PC-9 (cell line): ENCODE results near the gene NOLC1. TPM values are rescaled to one million over a fixed set of nuclear protein-coding genes. Genes with fewer than 3 reads are reported as not detected.

Experiments used
- BruUV-seq: library from RNA; stranded (reverse); fragments of 400-500 nt; replicated peaks from 2 replicates; lab custom pipeline; 2021; lab: Mats Ljungman, UMichigan
- CTCF ChIA-PET: fragments of 300-600 bp; sonication (Branson Sonifier 250); formaldehyde crosslinking; loops from one replicate; lab custom pipeline; 2022; ENCODE audit warnings: antibody characterized with exemption; lab: Charles Lee
- POLR2A ChIA-PET: fragments of 300-600 bp; sonication (Branson Sonifier 250); formaldehyde crosslinking; loops from one replicate; lab custom pipeline; 2022; ENCODE audit warnings: antibody characterized with exemption; ENCODE audit not compliant: unreplicated experiment; lab: Charles Lee
- DNase-seq, 2 experiments: peaks; one replicate each; pipeline versions ENCODE4 v3.0.0 to v3.0.0-alpha.2; 2015 to 2022; ENCODE audit warnings: mixed read lengths in 1 of 2
- H2AFZ ChIP-seq: fragments of 200-600 bp; sonication (generic); 2 replicates; pipeline ENCODE4 v1.8.1; 2017; ENCODE audit warnings: antibody characterized with exemption
- H3F3A ChIP-seq: fragments of 200-600 bp; sonication (generic); 2 replicates; pipeline ENCODE4 v1.8.1; 2017; ENCODE audit warnings: antibody characterized with exemption, mild to moderate bottlenecking, low read depth; ENCODE audit not compliant: insufficient read depth
- H3K27ac ChIP-seq: fragments of 200-600 bp; sonication (generic); 2 replicates; pipeline ENCODE4 v1.6.1; 2016; ENCODE audit warnings: mixed run types
- H3K27me3 ChIP-seq: fragments of 200-600 bp; sonication (generic); 2 replicates; pipeline ENCODE4 v1.6.1; 2016; ENCODE audit warnings: low read depth, mixed run types; ENCODE audit not compliant: insufficient read depth
- H3K36me3 ChIP-seq: fragments of 200-600 bp; sonication (generic); 2 replicates; pipeline ENCODE4 v1.6.1; 2016; ENCODE audit warnings: low read depth, mixed run types
- H3K4me1 ChIP-seq: fragments of 200-600 bp; sonication (generic); replicated peaks from 2 replicates; pipeline ENCODE4 v1.6.1; 2016; ENCODE audit warnings: mixed run types; ENCODE audit not compliant: insufficient read depth
- H3K4me2 ChIP-seq: fragments of 200-600 bp; sonication (generic); 2 replicates; pipeline ENCODE4 v1.6.1; 2017; ENCODE audit warnings: mixed run types
- H3K4me3 ChIP-seq: fragments of 200-600 bp; sonication (generic); 2 replicates; pipeline ENCODE4 v1.6.1; 2016; ENCODE audit warnings: mixed run types
- H3K79me2 ChIP-seq: fragments of 200-600 bp; sonication (generic); 2 replicates; pipeline ENCODE4 v1.6.1; 2017; ENCODE audit warnings: low read depth, mixed run types
- H3K9me2 ChIP-seq: fragments of 200-600 bp; sonication (generic); 2 replicates; pipeline ENCODE4 v1.8.1; 2017; ENCODE audit warnings: mild to moderate bottlenecking; ENCODE audit not compliant: insufficient read depth
- H3K9me3 ChIP-seq: fragments of 200-600 bp; sonication (generic); 2 replicates; pipeline ENCODE4 v1.8.1; 2016; ENCODE audit warnings: low read depth; ENCODE audit not compliant: insufficient read depth
- H4K20me1 ChIP-seq: fragments of 200-600 bp; sonication (generic); 2 replicates; pipeline ENCODE4 v1.8.1; 2017; ENCODE audit not compliant: insufficient read depth
- EZH2 ChIP-seq: fragments of 200-600 bp; sonication (generic); IDR thresholded peaks from 2 replicates; pipeline ENCODE4 v1.8.0; 2017; ENCODE audit warnings: antibody characterized with exemption, low read depth
- intact Hi-C: fragments of 100-400 bp; cut with micrococcal nuclease; formaldehyde crosslinking; loops from one replicate; pipeline ENCODE4 v1.10.0; 2022; ENCODE audit not compliant: unreplicated experiment
- total RNA-seq: library from RNA; stranded (reverse); gene quantifications from 2 replicates; pipeline ENCODE4 v1.2.3, GENCODE V29; 2021
- TF ChIP-seq, protein P1 (sequence below): fragments of 200-600 bp; sonication (generic); conservative IDR thresholded peaks from 2 replicates; pipeline ENCODE4 v1.6.1; 2017; ENCODE audit warnings: mixed run types, antibody characterized with exemption, mild to moderate bottlenecking, moderate library complexity

The NOLC1 gene
- total RNA-seq, 1 experiment from 2014 or later = 59.5 TPM

DNA sequence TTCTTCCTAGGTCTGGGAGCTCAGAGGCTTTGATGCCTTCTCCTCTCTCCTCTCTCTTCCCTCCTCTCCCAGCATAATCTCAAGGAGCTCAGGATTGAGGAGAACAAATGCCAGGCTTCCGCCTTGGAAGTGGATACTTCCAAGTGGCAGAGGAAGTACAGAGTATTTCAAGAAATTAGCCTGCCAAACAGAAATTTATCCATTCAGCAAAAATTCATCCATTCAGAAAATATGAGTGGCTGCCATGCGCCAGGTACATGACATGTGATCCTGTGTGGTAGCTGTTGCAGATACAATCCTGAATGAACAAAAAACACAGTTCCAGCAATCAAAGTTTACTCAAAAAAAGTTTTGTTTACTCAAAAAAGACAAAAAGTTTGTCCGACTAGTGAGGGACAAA is 18.4 kb downstream of the NOLC1 start:
- no peaks in the 10 kb centered on the region for H4K20me1 ChIP-seq
- no TSS peak for BruUV-seq
- intact Hi-C loops = no loop called here
- no peaks in the 10 kb centered on the region for H3K4me1 ChIP-seq
- H3K36me3 ChIP-seq = no peaks in the 10 kb centered on the region
- ChIA-PET POLR2A (no interaction called here), CTCF (no interaction called here)
- H3K4me2 ChIP-seq = no peak overlapping the region
- no peaks in the 10 kb centered on the region for H3K27me3 ChIP-seq
- H3K9me3 ChIP-seq = no peaks in the 10 kb centered on the region
- H3K79me2 ChIP-seq = no peaks in the 10 kb centered on the region
- H3K9me2 ChIP-seq = no peaks in the 10 kb centered on the region
- DNase-seq = no peak
- TF ChIP-seq, protein P1, sequence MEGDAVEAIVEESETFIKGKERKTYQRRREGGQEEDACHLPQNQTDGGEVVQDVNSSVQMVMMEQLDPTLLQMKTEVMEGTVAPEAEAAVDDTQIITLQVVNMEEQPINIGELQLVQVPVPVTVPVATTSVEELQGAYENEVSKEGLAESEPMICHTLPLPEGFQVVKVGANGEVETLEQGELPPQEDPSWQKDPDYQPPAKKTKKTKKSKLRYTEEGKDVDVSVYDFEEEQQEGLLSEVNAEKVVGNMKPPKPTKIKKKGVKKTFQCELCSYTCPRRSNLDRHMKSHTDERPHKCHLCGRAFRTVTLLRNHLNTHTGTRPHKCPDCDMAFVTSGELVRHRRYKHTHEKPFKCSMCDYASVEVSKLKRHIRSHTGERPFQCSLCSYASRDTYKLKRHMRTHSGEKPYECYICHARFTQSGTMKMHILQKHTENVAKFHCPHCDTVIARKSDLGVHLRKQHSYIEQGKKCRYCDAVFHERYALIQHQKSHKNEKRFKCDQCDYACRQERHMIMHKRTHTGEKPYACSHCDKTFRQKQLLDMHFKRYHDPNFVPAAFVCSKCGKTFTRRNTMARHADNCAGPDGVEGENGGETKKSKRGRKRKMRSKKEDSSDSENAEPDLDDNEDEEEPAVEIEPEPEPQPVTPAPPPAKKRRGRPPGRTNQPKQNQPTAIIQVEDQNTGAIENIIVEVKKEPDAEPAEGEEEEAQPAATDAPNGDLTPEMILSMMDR = no peak
- TF ChIP-seq EZH2 = no peak
- no peak overlapping the region for H3K4me3 ChIP-seq
- H3K27ac ChIP-seq = no peak overlapping the region
- H2AFZ ChIP-seq = no peak overlapping the region
- H3F3A ChIP-seq = peaks cover under 1% of the 10 kb centered on the region; the same call in 1 of the 2 replicates

GRCh38 chr10:102172288-102172687 is 20.1 kb downstream of the NOLC1 start:
- Histone ChIP-seq H3K27me3 (no peaks in the 10 kb centered on the region), H3K79me2 (no peaks in the 10 kb centered on the region), H3K9me2 (no peaks in the 10 kb centered on the region), H3K4me3 (no peak overlapping the region), H3K36me3 (no peaks in the 10 kb centered on the region), H2AFZ (no peak overlapping the region), H3K4me2 (no peak overlapping the region), H3K27ac (no peak overlapping the region), H4K20me1 (no peaks in the 10 kb centered on the region), H3F3A (no peaks in the 10 kb centered on the region), H3K4me1 (no peaks in the 10 kb centered on the region), H3K9me3 (no peaks in the 10 kb centered on the region)
- DNase-seq = no peak
- POLR2A ChIA-PET = no interaction called here
- intact Hi-C loops = no loop called here
- CTCF ChIA-PET = interaction anchor here (0.6 kb wide), 1 partner anchor 9 kb away, joined by 3 read pairs; no protein-coding TSS in a partner anchor
- TF ChIP-seq, protein P1 = no peak
- no peak for TF ChIP-seq EZH2
- no TSS peak for BruUV-seq

- Histone ChIP-seq H2AFZ (no peak overlapping the region), H3K4me3 (no peak overlapping the region), H3F3A (no peaks in the 10 kb centered on the region), H3K9me3 (no peaks in the 10 kb centered on the region), H3K79me2 (no peaks in the 10 kb centered on the region), H3K4me1 (no peaks in the 10 kb centered on the region), H3K4me2 (no peak overlapping the region), H3K27me3 (no peaks in the 10 kb centered on the region), H3K27ac (no peak overlapping the region), H4K20me1 (no peaks in the 10 kb centered on the region), H3K9me2 (no peaks in the 10 kb centered on the region), H3K36me3 (no peaks in the 10 kb centered on the region)
- CTCF ChIA-PET = no interaction called here
- TF ChIP-seq, protein P1 = no peak
- TF ChIP-seq EZH2 = no peak
- no peak for DNase-seq
- POLR2A ChIA-PET = no interaction called here
- BruUV-seq = no TSS peak
- intact Hi-C loops = no loop called here
These were observed 23.2 kb downstream of the NOLC1 start for GRCh38 chr10:102175415-102175814.
